ENCODE results near the gene GRWD1.

DNA sequence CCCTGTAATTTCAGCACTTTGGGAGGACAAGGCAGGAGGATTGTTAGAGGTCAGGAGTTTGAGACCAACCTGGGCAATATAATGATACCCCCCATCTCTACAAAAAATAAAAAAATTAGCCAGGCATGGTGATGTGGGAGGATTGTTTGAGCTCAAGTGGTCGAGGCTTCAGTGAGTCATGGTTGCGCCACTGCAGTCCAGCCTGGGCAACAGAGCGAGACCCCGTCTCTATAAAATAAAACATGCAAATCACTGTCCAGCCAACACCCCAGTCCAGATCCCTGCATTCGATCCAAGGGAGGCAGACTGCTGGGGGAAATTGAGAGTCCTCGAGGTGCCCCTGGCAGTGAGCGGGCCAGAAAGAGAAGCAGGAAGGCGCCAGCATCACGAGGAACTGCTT, 30.4 kb downstream of the GRWD1 start:
- no peak for TF ChIP-seq POLR2A (IDR thresholded peaks at IDR 0.05; ENCODE audit: extremely low read depth, insufficient read length)
- TF ChIP-seq, protein P1, sequence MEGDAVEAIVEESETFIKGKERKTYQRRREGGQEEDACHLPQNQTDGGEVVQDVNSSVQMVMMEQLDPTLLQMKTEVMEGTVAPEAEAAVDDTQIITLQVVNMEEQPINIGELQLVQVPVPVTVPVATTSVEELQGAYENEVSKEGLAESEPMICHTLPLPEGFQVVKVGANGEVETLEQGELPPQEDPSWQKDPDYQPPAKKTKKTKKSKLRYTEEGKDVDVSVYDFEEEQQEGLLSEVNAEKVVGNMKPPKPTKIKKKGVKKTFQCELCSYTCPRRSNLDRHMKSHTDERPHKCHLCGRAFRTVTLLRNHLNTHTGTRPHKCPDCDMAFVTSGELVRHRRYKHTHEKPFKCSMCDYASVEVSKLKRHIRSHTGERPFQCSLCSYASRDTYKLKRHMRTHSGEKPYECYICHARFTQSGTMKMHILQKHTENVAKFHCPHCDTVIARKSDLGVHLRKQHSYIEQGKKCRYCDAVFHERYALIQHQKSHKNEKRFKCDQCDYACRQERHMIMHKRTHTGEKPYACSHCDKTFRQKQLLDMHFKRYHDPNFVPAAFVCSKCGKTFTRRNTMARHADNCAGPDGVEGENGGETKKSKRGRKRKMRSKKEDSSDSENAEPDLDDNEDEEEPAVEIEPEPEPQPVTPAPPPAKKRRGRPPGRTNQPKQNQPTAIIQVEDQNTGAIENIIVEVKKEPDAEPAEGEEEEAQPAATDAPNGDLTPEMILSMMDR (IDR thresholded peaks at IDR 0.05; ENCODE audit: low read depth, low read length): no peak

Measured in NB4 (cell line).